IMR-90 (cell line): ENCODE data around the gene CTNNA2.

Experiments used
- BHLHE40 ChIP-seq: fragments of 150-350 bp; IDR thresholded peaks from 2 replicates; pipeline ENCODE4 v1.6.1; 2016; ENCODE audit warnings: mild to moderate bottlenecking, low read depth, low read length
- CEBPB ChIP-seq: IDR thresholded peaks from 2 replicates; pipeline ENCODE4 v1.6.1; 2012; ENCODE audit warnings: low read depth, low read length, improper control_type of control experiment
- MAFK ChIP-seq: IDR thresholded peaks from 2 replicates; pipeline ENCODE4 v1.6.1; 2012; ENCODE audit warnings: low read depth, low read length, improper control_type of control experiment
- MXI1 ChIP-seq: IDR thresholded peaks from 2 replicates; pipeline ENCODE4 v1.6.1; 2012; ENCODE audit warnings: low read depth, mild to moderate bottlenecking, low read length, moderate library complexity, borderline replicate concordance
- POLR2A ChIP-seq: IDR thresholded peaks from 2 replicates; pipeline ENCODE4 v1.6.1; 2012; ENCODE audit warnings: mild to moderate bottlenecking, low read depth, low read length
- RAD21 ChIP-seq: IDR thresholded peaks from 2 replicates; pipeline ENCODE4 v1.6.1; 2012; ENCODE audit warnings: low read length, improper control_type of control experiment
- SMC3 ChIP-seq: fragments of 150-350 bp; IDR thresholded peaks from 2 replicates; pipeline ENCODE4 v1.6.1; 2016; ENCODE audit warnings: low read depth, mild to moderate bottlenecking, antibody characterized with exemption, low read length, moderate library complexity
- TF ChIP-seq, protein P1 (sequence below): conservative IDR thresholded peaks from 2 replicates; pipeline ENCODE4 v1.5.1; 2012; ENCODE audit warnings: mild to moderate bottlenecking, low read depth, low read length, improper control_type of control experiment
- TF ChIP-seq, protein P2 (sequence below): fragments of 150-350 bp; IDR thresholded peaks from 2 replicates; pipeline ENCODE4 v1.6.1; 2017; ENCODE audit warnings: mild to moderate bottlenecking, antibody characterized with exemption, low read length, low read depth
- TF ChIP-seq, protein P3 (sequence below): fragments of 150-350 bp; IDR thresholded peaks from 2 replicates; pipeline ENCODE4 v1.6.1; 2016; ENCODE audit warnings: low read depth, mild to moderate bottlenecking, low read length, moderate library complexity, borderline replicate concordance

DNA sequence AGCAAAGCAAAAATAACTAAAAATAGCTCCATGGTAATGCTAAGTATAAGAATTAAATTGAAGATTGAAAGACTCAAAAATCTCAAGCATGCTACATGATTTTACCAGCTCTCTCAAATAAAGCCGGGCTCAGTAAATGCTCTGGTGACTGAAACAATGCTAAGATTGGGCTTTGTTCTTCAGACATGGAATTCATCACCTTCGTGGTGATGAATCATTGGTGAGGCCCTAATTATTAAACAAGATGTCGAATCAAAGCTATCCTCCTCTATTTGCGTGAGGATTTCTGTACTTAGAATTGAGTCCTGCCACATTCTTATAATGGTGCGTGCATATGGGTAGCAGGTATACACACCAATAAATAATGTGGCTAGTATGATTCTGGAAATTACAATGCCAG lies 850.5 kb downstream of the CTNNA2 start:
- TF ChIP-seq, protein P1, sequence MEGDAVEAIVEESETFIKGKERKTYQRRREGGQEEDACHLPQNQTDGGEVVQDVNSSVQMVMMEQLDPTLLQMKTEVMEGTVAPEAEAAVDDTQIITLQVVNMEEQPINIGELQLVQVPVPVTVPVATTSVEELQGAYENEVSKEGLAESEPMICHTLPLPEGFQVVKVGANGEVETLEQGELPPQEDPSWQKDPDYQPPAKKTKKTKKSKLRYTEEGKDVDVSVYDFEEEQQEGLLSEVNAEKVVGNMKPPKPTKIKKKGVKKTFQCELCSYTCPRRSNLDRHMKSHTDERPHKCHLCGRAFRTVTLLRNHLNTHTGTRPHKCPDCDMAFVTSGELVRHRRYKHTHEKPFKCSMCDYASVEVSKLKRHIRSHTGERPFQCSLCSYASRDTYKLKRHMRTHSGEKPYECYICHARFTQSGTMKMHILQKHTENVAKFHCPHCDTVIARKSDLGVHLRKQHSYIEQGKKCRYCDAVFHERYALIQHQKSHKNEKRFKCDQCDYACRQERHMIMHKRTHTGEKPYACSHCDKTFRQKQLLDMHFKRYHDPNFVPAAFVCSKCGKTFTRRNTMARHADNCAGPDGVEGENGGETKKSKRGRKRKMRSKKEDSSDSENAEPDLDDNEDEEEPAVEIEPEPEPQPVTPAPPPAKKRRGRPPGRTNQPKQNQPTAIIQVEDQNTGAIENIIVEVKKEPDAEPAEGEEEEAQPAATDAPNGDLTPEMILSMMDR: no peak
- TF ChIP-seq SMC3 (no peak), RAD21 (no peak), POLR2A (no peak), CEBPB (no peak), BHLHE40 (no peak), MXI1 (no peak), MAFK (no peak)
- TF ChIP-seq, protein P2, sequence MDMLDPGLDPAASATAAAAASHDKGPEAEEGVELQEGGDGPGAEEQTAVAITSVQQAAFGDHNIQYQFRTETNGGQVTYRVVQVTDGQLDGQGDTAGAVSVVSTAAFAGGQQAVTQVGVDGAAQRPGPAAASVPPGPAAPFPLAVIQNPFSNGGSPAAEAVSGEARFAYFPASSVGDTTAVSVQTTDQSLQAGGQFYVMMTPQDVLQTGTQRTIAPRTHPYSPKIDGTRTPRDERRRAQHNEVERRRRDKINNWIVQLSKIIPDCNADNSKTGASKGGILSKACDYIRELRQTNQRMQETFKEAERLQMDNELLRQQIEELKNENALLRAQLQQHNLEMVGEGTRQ: no peak
- TF ChIP-seq, protein P3, sequence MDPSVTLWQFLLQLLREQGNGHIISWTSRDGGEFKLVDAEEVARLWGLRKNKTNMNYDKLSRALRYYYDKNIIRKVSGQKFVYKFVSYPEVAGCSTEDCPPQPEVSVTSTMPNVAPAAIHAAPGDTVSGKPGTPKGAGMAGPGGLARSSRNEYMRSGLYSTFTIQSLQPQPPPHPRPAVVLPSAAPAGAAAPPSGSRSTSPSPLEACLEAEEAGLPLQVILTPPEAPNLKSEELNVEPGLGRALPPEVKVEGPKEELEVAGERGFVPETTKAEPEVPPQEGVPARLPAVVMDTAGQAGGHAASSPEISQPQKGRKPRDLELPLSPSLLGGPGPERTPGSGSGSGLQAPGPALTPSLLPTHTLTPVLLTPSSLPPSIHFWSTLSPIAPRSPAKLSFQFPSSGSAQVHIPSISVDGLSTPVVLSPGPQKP: no peak
